Adrenal gland (tissue), 5 donors: Measurements from ENCODE around the gene PLEKHO2.

Experiments used
- POLR2A ChIP-seq, 2 donors: fragments of 450-650 bp; IDR thresholded peaks; one replicate each; pipeline ENCODE4 v1.6.1; 2017; ENCODE audit warnings: antibody characterized with exemption in 2 of 2, mild to moderate bottlenecking in 2 of 2, moderate library complexity in 1 of 2
- TF ChIP-seq, protein P1 (sequence below), 6 experiments: fragments of 450-650 bp in 4 of 6; fragments of 200-600 bp in 2 of 6; sonication (generic) in 1 of 6; IDR thresholded peaks; 1 replicate in 5 of 6; 2 replicates in 1 of 6; pipeline versions ENCODE4 v1.5.1 to v1.8.0; 2016 to 2021; ENCODE audit warnings: antibody characterized with exemption in 6 of 6, mild to moderate bottlenecking in 2 of 6, moderate library complexity in 1 of 6
- donor health status: DM: no; HTN: no; CAD: no.

DNA sequence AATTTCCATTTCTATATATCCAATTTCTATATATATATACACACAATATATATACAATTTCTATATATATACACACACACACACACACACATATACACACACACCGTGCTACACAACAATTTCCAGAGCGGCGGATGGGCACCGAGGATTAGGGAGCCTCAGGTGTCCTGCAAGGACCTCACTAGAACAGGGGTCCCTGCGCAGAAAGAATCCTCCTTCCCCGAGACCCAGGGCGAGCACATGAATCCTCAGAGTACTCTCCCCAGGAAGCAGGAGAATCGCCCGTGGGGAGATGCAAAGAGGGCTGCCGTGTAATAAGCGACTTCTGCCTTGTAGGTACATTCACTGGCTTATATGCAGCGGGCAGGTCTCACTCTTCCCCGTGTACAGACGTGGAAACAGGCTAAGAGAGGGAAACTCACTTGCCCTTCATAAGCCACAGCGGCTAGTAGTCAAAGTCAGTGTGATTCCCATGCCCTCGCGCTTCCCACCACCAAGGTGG is 16.7 kb upstream of the PLEKHO2 start:
- TF ChIP-seq, protein P1, sequence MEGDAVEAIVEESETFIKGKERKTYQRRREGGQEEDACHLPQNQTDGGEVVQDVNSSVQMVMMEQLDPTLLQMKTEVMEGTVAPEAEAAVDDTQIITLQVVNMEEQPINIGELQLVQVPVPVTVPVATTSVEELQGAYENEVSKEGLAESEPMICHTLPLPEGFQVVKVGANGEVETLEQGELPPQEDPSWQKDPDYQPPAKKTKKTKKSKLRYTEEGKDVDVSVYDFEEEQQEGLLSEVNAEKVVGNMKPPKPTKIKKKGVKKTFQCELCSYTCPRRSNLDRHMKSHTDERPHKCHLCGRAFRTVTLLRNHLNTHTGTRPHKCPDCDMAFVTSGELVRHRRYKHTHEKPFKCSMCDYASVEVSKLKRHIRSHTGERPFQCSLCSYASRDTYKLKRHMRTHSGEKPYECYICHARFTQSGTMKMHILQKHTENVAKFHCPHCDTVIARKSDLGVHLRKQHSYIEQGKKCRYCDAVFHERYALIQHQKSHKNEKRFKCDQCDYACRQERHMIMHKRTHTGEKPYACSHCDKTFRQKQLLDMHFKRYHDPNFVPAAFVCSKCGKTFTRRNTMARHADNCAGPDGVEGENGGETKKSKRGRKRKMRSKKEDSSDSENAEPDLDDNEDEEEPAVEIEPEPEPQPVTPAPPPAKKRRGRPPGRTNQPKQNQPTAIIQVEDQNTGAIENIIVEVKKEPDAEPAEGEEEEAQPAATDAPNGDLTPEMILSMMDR (IDR thresholded peaks at IDR 0.05), result no peak
- no peak for TF ChIP-seq POLR2A (IDR thresholded peaks at IDR 0.05)
